K562 (cell line): ENCODE data around the gene DHRS13.

ENCODE experiments used
- DPF2 ChIP-seq: fragments of 450-650 bp; IDR thresholded peaks from 2 replicates; pipeline ENCODE4 v1.6.1; 2016
- EP300 ChIP-seq: IDR thresholded peaks from 2 replicates; pipeline ENCODE4 v1.6.1; 2012; ENCODE audit warnings: low read length, improper control_type of control experiment
- MEF2A ChIP-seq: IDR thresholded peaks from 2 replicates; pipeline ENCODE4 v1.6.1; 2011; ENCODE audit warnings: low read depth, mild to moderate bottlenecking, low read length, moderate library complexity; ENCODE audit not compliant: control insufficient read depth
- SRSF9 ChIP-seq: fragments of 200-400 bp; formaldehyde crosslinking; IDR thresholded peaks from 2 replicates; pipeline ENCODE4 v1.6.1; 2017; ENCODE audit warnings: low read depth, low read length, borderline replicate concordance
- ZNF124 ChIP-seq: sonication (generic); formaldehyde crosslinking; IDR thresholded peaks from 2 replicates; pipeline ENCODE4 v1.8.1; 2022; ENCODE audit warnings: missing genetic modification reagents
- TF ChIP-seq, protein P1 (sequence below): fragments of 200-800 bp; sonication (Bioruptor generic); IDR thresholded peaks from 2 replicates; pipeline ENCODE4 v1.6.1; 2017; ENCODE audit warnings: missing genetic modification characterization, missing compliant biosample characterization
- TF ChIP-seq, protein P2 (sequence below): sonication (generic); formaldehyde crosslinking; IDR thresholded peaks from 2 replicates; pipeline ENCODE4 v1.8.0; 2023; ENCODE audit warnings: missing genetic modification reagents, mild to moderate bottlenecking, borderline replicate concordance
- TF ChIP-seq, protein P3 (sequence below): sonication (generic); formaldehyde crosslinking; IDR thresholded peaks from 2 replicates; pipeline ENCODE4 v1.8.0; 2023; ENCODE audit warnings: mild to moderate bottlenecking, missing genetic modification reagents
- TF ChIP-seq, protein P4 (sequence below), 3 experiments: IDR thresholded peaks in 2 of 3; conservative IDR thresholded peaks in 1 of 3; 2 replicates each; pipeline ENCODE4 v1.5.1; 2011 to 2012; ENCODE audit warnings: low read length in 3 of 3, mild to moderate bottlenecking in 3 of 3, control low read depth in 2 of 3, improper control_type of control experiment in 1 of 3, inconsistent platforms in 1 of 3, low read depth in 1 of 3, mixed read lengths in 1 of 3, moderate library complexity in 1 of 3; ENCODE audit not compliant: insufficient read depth in 2 of 3
- TF ChIP-seq, protein P5 (sequence below): sonication (generic); formaldehyde crosslinking; IDR thresholded peaks from 2 replicates; pipeline ENCODE4 v1.8.1; 2022; ENCODE audit warnings: missing genetic modification reagents
- TF ChIP-seq, protein P6 (sequence below): fragments of 250-450 bp; sonication (Bioruptor Pico); IDR thresholded peaks from 2 replicates; pipeline ENCODE4 v1.5.0; 2020; ENCODE audit warnings: mild to moderate bottlenecking, borderline replicate concordance
- TF ChIP-seq, protein P7 (sequence below), 3 experiments: fragments of 200-800 bp in 1 of 3; sonication (Bioruptor generic) in 1 of 3; sonication (generic) in 1 of 3; formaldehyde crosslinking in 1 of 3; IDR thresholded peaks; 2 replicates each; pipeline versions ENCODE4 v1.6.1 to v1.8.0; 2016 to 2022; ENCODE audit warnings: mild to moderate bottlenecking in 2 of 3, missing compliant biosample characterization in 2 of 3, missing genetic modification characterization in 2 of 3, missing genetic modification reagents in 1 of 3
- TF ChIP-seq, protein P8 (sequence below): fragments of 450-650 bp; IDR thresholded peaks from 2 replicates; pipeline ENCODE4 v1.7.1; 2018; ENCODE audit warnings: mild to moderate bottlenecking, low read depth; ENCODE audit not compliant: partially characterized antibody

DNA sequence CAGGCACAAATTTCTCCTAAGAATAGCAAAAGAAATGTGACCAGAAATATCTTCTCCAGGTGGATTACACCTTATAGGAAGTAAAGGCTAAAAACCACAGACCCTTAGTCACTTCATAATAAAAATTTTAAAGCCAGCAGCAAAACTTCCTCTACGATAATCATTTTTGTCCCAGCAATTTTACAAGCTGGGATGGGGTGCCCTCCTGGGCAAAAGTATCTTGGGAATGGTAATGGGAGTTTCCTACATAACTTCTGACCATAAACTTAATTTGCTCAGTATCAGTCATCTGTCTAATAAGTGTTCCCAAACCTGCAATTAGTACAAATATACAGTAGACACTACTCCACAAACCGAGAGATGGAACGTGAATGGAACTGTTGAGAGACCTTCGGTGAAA lies 45.5 kb upstream of the DHRS13 start:
- TF ChIP-seq, protein P1, sequence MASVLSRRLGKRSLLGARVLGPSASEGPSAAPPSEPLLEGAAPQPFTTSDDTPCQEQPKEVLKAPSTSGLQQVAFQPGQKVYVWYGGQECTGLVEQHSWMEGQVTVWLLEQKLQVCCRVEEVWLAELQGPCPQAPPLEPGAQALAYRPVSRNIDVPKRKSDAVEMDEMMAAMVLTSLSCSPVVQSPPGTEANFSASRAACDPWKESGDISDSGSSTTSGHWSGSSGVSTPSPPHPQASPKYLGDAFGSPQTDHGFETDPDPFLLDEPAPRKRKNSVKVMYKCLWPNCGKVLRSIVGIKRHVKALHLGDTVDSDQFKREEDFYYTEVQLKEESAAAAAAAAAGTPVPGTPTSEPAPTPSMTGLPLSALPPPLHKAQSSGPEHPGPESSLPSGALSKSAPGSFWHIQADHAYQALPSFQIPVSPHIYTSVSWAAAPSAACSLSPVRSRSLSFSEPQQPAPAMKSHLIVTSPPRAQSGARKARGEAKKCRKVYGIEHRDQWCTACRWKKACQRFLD: no peak
- TF ChIP-seq, protein P2, sequence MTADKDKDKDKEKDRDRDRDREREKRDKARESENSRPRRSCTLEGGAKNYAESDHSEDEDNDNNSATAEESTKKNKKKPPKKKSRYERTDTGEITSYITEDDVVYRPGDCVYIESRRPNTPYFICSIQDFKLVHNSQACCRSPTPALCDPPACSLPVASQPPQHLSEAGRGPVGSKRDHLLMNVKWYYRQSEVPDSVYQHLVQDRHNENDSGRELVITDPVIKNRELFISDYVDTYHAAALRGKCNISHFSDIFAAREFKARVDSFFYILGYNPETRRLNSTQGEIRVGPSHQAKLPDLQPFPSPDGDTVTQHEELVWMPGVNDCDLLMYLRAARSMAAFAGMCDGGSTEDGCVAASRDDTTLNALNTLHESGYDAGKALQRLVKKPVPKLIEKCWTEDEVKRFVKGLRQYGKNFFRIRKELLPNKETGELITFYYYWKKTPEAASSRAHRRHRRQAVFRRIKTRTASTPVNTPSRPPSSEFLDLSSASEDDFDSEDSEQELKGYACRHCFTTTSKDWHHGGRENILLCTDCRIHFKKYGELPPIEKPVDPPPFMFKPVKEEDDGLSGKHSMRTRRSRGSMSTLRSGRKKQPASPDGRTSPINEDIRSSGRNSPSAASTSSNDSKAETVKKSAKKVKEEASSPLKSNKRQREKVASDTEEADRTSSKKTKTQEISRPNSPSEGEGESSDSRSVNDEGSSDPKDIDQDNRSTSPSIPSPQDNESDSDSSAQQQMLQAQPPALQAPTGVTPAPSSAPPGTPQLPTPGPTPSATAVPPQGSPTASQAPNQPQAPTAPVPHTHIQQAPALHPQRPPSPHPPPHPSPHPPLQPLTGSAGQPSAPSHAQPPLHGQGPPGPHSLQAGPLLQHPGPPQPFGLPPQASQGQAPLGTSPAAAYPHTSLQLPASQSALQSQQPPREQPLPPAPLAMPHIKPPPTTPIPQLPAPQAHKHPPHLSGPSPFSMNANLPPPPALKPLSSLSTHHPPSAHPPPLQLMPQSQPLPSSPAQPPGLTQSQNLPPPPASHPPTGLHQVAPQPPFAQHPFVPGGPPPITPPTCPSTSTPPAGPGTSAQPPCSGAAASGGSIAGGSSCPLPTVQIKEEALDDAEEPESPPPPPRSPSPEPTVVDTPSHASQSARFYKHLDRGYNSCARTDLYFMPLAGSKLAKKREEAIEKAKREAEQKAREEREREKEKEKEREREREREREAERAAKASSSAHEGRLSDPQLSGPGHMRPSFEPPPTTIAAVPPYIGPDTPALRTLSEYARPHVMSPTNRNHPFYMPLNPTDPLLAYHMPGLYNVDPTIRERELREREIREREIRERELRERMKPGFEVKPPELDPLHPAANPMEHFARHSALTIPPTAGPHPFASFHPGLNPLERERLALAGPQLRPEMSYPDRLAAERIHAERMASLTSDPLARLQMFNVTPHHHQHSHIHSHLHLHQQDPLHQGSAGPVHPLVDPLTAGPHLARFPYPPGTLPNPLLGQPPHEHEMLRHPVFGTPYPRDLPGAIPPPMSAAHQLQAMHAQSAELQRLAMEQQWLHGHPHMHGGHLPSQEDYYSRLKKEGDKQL (CRISPR knock-in tag): no peak
- TF ChIP-seq, protein P3, sequence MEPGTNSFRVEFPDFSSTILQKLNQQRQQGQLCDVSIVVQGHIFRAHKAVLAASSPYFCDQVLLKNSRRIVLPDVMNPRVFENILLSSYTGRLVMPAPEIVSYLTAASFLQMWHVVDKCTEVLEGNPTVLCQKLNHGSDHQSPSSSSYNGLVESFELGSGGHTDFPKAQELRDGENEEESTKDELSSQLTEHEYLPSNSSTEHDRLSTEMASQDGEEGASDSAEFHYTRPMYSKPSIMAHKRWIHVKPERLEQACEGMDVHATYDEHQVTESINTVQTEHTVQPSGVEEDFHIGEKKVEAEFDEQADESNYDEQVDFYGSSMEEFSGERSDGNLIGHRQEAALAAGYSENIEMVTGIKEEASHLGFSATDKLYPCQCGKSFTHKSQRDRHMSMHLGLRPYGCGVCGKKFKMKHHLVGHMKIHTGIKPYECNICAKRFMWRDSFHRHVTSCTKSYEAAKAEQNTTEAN (CRISPR knock-in tag): no peak
- TF ChIP-seq SRSF9: no peak
- TF ChIP-seq DPF2: no peak
- TF ChIP-seq EP300: no peak
- TF ChIP-seq, protein P4, sequence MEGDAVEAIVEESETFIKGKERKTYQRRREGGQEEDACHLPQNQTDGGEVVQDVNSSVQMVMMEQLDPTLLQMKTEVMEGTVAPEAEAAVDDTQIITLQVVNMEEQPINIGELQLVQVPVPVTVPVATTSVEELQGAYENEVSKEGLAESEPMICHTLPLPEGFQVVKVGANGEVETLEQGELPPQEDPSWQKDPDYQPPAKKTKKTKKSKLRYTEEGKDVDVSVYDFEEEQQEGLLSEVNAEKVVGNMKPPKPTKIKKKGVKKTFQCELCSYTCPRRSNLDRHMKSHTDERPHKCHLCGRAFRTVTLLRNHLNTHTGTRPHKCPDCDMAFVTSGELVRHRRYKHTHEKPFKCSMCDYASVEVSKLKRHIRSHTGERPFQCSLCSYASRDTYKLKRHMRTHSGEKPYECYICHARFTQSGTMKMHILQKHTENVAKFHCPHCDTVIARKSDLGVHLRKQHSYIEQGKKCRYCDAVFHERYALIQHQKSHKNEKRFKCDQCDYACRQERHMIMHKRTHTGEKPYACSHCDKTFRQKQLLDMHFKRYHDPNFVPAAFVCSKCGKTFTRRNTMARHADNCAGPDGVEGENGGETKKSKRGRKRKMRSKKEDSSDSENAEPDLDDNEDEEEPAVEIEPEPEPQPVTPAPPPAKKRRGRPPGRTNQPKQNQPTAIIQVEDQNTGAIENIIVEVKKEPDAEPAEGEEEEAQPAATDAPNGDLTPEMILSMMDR (IDR thresholded peaks at IDR 0.05 in 2 of 3, conservative IDR thresholded peaks at IDR 0.05 in 1 of 3; ENCODE audit: insufficient read depth in 2 of 3, low read depth in 1 of 3, low read length in 3 of 3): no peak
- TF ChIP-seq, protein P5, sequence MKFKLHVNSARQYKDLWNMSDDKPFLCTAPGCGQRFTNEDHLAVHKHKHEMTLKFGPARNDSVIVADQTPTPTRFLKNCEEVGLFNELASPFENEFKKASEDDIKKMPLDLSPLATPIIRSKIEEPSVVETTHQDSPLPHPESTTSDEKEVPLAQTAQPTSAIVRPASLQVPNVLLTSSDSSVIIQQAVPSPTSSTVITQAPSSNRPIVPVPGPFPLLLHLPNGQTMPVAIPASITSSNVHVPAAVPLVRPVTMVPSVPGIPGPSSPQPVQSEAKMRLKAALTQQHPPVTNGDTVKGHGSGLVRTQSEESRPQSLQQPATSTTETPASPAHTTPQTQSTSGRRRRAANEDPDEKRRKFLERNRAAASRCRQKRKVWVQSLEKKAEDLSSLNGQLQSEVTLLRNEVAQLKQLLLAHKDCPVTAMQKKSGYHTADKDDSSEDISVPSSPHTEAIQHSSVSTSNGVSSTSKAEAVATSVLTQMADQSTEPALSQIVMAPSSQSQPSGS: no peak
- TF ChIP-seq, protein P6, sequence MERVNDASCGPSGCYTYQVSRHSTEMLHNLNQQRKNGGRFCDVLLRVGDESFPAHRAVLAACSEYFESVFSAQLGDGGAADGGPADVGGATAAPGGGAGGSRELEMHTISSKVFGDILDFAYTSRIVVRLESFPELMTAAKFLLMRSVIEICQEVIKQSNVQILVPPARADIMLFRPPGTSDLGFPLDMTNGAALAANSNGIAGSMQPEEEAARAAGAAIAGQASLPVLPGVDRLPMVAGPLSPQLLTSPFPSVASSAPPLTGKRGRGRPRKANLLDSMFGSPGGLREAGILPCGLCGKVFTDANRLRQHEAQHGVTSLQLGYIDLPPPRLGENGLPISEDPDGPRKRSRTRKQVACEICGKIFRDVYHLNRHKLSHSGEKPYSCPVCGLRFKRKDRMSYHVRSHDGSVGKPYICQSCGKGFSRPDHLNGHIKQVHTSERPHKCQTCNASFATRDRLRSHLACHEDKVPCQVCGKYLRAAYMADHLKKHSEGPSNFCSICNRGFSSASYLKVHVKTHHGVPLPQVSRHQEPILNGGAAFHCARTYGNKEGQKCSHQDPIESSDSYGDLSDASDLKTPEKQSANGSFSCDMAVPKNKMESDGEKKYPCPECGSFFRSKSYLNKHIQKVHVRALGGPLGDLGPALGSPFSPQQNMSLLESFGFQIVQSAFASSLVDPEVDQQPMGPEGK (CRISPR knock-in tag): no peak
- TF ChIP-seq MEF2A: no peak
- TF ChIP-seq, protein P7, sequence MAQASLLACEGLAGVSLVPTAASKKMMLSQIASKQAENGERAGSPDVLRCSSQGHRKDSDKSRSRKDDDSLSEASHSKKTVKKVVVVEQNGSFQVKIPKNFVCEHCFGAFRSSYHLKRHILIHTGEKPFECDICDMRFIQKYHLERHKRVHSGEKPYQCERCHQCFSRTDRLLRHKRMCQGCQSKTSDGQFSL (CRISPR knock-in tag; IDR thresholded peaks at IDR 0.05): no peak
- TF ChIP-seq, protein P7 (tag; IDR thresholded peaks at IDR 0.05): no peak
- TF ChIP-seq, protein P8, sequence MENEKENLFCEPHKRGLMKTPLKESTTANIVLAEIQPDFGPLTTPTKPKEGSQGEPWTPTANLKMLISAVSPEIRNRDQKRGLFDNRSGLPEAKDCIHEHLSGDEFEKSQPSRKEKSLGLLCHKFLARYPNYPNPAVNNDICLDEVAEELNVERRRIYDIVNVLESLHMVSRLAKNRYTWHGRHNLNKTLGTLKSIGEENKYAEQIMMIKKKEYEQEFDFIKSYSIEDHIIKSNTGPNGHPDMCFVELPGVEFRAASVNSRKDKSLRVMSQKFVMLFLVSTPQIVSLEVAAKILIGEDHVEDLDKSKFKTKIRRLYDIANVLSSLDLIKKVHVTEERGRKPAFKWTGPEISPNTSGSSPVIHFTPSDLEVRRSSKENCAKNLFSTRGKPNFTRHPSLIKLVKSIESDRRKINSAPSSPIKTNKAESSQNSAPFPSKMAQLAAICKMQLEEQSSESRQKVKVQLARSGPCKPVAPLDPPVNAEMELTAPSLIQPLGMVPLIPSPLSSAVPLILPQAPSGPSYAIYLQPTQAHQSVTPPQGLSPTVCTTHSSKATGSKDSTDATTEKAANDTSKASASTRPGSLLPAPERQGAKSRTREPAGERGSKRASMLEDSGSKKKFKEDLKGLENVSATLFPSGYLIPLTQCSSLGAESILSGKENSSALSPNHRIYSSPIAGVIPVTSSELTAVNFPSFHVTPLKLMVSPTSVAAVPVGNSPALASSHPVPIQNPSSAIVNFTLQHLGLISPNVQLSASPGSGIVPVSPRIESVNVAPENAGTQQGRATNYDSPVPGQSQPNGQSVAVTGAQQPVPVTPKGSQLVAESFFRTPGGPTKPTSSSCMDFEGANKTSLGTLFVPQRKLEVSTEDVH: no peak
- no peak for TF ChIP-seq ZNF124 (CRISPR knock-in tag)
